GM12892 (cell line): ENCODE measurements around the gene CBFA2T3.

Experiments used
- DNase-seq: peaks from one replicate; pipeline ENCODE4 v3.0.0; 2011; ENCODE audit not compliant: insufficient read length
- FAIRE-seq: peaks from 2 replicates; lab custom pipeline; 2011; peaks lifted over from hg19 to GRCh38; lab: Jason Lieb, UNC
- POLR2A ChIP-seq: IDR thresholded peaks from 2 replicates; pipeline ENCODE4 v1.6.1; 2011; ENCODE audit warnings: low read depth, low read length, control low read depth
- POLR2AphosphoS5 ChIP-seq: IDR thresholded peaks from 2 replicates; pipeline ENCODE4 v1.6.1; 2011; ENCODE audit warnings: low read depth, low read length, control low read depth
- TAF1 ChIP-seq: IDR thresholded peaks from 2 replicates; pipeline ENCODE4 v1.6.1; 2011; ENCODE audit warnings: low read depth, mild to moderate bottlenecking, control low read depth, low read length, borderline replicate concordance

The CBFA2T3 gene

DNA sequence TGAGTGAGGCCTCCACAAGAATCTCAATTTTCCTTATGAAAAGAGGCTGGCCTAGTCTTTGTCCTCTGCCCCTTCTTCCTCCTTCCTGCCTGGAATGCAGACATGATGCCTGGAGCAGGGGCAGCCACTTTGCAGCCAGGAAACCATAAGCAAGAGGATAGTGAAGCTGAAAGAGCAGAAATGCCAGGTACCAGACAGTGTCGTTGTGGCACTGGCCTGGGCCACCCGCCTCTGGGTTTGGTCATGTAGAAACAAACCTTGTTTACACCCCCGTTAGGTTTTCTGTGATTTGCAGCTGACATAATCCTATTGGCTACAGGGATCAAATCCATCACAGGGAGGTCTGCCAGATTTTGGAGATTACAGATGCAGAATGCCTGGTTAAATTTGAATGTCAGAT, 16.5 kb downstream of the CBFA2T3 start:
- no peak for TF ChIP-seq TAF1
- no peak for DNase-seq
- no peak for FAIRE-seq

DNA sequence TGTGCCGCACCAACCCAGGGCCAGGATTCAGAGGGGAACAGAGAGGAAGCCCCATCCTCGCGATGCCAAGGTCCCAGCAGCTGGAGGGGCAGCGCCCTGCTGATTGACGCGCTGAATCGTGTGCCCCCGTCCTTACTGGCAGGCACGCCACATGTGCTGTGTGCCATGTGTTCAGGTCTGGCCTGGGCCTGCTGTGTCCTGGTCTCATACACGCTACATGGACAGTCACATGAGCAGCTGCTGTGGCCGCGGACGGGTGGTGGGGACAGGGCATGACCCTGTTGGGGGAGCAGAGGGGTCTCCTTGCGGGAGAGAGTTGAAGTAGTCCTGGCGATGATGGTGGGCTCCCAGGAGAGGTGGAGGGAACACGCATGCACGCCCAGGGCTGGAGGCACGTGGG, 18.0 kb downstream of the CBFA2T3 start:
- DNase-seq (no peak), FAIRE-seq (no peak)
- no peak for TF ChIP-seq TAF1
- TF ChIP-seq POLR2A, result no peak
- TF ChIP-seq POLR2AphosphoS5, result no peak

DNA sequence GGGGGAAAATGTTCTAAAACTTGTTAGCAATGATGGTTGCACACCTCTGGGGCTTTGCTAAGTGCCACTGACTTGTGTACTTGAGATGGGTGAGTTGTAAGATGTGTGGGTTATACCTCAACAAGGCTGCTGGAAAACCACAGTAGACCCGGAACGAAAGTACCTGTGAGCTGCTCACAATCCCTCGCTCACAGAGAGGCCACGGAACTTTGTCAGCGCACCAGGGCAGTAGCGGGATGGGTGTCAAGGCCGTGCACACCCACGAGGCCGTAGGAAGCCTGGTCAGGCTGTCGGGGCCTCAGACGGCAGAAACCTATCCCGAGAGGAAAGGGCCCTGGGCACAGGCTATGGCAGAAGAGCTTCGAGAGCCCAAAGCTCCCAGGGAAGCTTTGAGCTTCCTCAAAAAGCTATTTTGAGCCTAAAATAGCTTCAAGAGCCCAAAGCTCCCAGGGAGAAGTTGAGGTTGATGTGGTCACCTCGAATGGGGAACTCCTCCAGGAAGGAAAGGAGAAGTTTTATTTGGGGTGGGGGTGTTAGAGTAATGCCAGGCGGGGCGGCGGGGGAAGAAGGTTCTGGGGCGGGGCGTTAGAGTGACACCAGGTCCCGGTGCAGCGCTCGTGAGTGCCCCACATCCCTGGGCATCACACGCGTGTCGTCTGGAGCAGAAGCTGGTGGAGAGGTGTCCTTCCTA, 19.0 kb downstream of the CBFA2T3 start:
- no peak for FAIRE-seq
- no peak for DNase-seq
- no peak for TF ChIP-seq POLR2AphosphoS5
- TF ChIP-seq POLR2A, result no peak
- TF ChIP-seq TAF1, result no peak

DNA sequence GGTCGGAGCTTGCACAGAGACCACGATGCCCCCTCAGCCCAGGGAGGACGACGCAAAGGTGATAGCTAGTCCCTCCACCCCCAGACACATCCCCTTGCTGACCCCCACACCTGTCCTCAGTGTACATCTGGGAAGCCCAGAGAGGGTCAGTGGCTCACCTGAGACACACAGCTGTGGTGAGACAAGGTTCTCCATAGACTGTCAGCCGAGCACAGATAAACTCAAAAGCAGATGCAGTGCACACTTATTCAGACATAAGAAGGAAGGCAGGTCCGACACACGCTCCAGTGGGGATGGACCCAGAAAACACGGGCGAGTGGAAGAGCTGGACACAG, 19.6 kb downstream of the CBFA2T3 start:
- FAIRE-seq, result no peak
- no peak for DNase-seq
- TF ChIP-seq TAF1 (no peak), POLR2A (no peak), POLR2AphosphoS5 (no peak)

DNA sequence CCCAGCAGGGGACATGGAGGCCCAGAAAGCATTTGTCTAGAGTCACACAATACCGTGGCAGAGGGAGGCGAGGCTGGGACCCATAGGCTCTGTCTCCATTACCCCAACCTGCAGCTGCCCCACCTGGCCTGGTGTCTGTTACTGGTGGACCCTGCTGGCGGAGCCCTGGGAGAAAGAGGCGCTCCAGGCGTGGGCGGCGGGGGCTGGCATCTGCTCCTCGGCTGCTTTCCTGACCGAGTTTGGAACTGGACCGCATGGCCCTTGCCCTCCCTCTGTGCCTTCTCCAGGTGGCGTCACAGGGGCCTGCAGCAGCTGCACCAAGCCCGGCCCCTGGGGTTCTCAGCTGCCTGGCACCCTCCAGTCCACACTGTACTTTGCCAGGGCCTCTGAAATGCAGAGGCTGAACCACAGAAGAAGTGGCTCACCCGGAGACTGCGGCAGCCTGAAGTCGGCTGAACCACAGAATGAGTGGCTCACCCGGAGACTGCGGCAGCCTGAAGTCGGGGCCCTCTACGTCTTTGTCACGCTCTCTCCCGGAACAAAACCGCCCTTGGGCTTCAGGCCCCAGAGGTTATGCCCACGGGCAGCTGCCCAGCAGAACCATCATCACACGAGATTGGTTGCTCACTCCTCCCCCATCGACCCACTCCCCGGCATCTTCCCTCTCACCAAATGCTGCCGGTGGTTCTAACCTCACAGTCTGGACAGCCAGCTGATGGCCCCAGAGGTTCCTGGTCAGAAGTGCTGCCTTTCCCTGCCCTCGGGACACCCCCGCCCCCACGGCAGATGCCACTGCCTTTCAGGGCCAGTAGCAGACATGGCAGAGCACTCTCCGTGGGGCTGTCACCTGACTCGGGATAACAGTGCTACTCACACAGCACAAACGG, 20.2 kb downstream of the CBFA2T3 start:
- TF ChIP-seq POLR2A (no peak), TAF1 (no peak), POLR2AphosphoS5 (no peak)
- no peak for DNase-seq
- no peak for FAIRE-seq

DNA sequence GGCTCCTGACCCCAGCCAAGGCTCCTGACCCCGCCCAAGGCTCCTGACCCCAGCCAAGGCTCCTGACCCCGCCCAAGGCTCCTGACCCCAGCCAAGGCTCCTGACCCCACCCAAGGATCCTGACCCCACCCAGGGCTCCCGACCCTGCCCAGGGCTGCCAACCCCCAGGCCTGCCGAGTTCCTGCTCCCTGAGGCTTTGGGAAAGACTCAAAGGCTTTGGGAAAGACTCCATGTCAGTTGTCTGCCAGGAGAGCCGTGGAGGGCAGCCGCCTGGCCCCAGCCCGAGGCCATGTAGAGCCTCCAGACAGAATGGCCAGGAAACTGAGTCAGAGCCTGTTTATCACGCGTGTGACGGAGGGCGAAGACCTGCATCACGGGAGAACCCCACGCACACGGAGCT, 21.1 kb downstream of the CBFA2T3 start:
- DNase-seq (no peak), FAIRE-seq (no peak)
- TF ChIP-seq POLR2A (no peak), POLR2AphosphoS5 (no peak), TAF1 (no peak)

DNA sequence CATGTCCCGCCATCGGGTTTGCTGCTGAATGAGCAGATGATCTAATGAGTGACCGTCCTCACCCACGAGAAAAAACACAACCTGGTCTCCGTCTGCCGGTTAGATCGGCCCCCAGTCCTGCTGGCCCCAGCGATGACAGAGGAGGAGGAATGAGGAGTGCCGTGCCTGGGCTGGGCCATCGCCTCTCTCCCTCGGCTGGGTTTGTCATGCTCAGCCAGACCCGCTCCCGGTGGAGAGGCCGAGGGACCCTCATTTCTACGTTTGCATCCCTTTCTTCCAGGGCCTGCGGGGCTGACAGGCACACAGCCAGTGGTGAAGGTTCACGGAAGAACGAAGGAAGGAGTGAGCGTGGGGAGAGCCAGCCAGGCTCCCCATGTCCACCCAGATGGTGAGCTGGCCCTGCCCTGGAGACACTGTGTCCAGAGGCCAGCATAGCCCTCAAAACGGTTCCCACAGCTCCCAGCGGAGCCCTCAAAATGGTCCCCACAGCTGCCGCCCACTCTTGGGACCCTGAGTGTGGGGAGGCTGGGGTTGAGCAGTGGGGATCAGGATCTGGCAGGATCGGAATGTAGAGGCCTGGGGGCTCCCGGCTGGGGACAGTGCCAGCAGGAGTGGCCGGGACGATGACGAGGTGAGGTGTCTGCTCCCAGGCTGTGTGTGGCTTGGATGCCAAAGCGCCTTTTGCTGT, 23.9 kb downstream of the CBFA2T3 start:
- FAIRE-seq, result no peak
- TF ChIP-seq POLR2A (no peak), TAF1 (no peak), POLR2AphosphoS5 (no peak)
- no peak for DNase-seq

DNA sequence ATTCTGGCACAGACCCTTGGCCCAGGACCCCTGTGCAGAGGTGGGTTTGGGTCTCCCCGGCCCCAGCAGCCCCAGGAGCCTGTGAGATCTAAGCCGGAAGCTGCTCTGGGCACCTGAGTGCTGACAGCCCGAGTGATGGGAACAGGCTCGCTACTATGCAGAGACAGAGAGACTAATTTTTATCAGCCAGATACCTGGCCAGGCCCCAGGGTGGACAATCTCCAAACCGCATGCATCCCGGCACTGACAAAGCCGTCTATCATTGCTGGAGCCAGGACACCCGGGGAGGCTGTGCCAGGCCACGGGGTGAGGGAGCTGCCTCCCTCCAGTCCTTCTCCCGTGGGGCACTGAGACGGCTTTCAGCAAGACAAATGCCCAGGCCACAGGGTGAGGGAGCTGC, 25.0 kb downstream of the CBFA2T3 start:
- FAIRE-seq (no peak), DNase-seq (no peak)
- TF ChIP-seq TAF1 (no peak), POLR2AphosphoS5 (no peak), POLR2A (no peak)

DNA sequence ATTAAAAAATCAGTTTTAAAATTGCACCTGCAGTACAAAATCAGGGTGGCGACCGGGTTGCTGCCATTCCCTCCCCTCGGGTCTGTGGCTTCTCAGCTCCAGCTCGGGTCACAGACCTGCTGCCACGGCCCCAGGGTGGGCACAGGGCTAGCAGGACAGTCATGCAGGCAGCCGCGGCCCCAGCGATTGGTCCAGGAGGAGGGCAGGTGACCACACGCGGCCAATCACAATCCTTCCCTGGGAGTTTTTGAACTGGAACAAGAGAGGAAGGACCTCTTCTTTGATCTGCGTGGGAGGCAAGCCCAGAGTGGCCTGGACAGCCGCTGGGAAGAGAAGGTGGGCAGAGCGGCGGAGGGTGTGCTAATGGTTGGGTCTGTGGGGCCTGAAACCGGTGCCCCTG, 25.5 kb downstream of the CBFA2T3 start:
- DNase-seq (no peak), FAIRE-seq (no peak)
- TF ChIP-seq POLR2A, result no peak
- TF ChIP-seq POLR2AphosphoS5, result no peak
- no peak for TF ChIP-seq TAF1

DNA sequence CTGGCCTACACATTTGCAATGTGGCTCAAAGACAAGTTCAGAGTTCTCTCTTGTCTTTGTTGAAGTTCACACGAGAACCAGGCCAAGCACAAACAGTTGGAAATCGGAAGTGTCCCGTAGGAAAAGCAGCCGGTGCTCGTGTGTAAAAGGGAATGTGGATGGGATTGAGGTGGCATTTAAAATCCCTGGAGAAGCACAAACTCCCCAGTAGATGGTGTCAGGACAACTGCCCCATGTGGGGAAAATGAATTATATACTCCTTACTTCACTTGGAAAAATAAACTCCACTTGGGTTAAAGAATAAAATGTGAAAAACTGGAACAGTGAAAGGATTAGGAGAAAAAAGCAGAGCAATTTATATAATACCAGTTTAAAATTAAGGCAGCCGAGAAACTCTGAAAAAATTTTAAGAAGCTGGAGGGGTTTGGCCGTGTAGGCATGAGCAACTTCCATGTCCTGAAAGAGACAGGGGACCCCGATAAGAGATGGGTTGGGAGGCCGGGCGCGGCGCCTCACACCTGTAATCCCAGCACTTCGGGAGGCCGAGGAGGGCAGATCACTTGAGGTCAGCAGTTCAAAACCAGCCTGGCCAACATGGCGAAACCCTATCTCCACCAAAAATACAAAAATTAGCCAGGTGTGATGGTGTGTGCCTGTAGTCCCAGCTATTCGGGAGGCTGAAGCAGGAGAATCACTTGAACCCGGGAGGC, 28.1 kb downstream of the CBFA2T3 start:
- no peak for TF ChIP-seq POLR2A
- no peak for TF ChIP-seq POLR2AphosphoS5
- TF ChIP-seq TAF1, result no peak
- DNase-seq, result no peak
- FAIRE-seq, result no peak

DNA sequence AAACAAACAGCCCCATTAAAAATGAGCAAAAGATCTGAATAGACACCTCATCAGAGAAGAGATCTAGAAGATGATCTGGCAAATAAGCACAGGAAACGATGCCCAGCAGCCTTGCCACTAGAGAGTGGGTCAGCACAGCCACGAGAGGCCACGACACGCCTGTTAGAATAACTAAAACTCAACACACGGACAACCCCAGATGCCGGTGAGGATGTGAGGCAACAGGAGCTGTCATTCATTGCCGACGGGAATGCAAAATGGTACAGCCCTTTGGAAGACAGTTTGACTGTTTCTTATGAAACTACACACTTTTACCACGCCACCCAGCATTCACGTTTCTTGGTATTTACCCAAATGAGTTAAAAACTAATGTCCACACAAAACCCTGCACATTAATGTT, 31.5 kb downstream of the CBFA2T3 start:
- FAIRE-seq (no peak), DNase-seq (no peak)
- TF ChIP-seq TAF1, result no peak
- no peak for TF ChIP-seq POLR2A
- no peak for TF ChIP-seq POLR2AphosphoS5
